HEK293 (cell line): Measurements from ENCODE around the gene NFE2L1.
A peak's percentile ranks its signal among the peaks of the same experiment; 100 is the strongest.

Experiments
- GLI2 ChIP-seq: fragments of 450-650 bp; formaldehyde crosslinking; IDR thresholded peaks from 2 replicates; pipeline ENCODE4; 2017; ENCODE audit warnings: missing biosample characterization, missing genetic modification characterization, low read depth, borderline replicate concordance
- GLI4 ChIP-seq: fragments of 450-650 bp; formaldehyde crosslinking; IDR thresholded peaks from 2 replicates; pipeline ENCODE4 v1.5.1; 2016; ENCODE audit warnings: missing biosample characterization, missing genetic modification characterization
- KLF1 ChIP-seq: fragments of 450-650 bp; formaldehyde crosslinking; IDR thresholded peaks from 2 replicates; pipeline ENCODE4 v1.5.1; 2016; ENCODE audit warnings: missing biosample characterization, missing genetic modification characterization
- KLF9 ChIP-seq: fragments of 450-650 bp; formaldehyde crosslinking; IDR thresholded peaks from 2 replicates; pipeline ENCODE4 v1.5.1; 2016; ENCODE audit warnings: missing biosample characterization, missing genetic modification characterization, low read depth
- OSR2 ChIP-seq: fragments of 450-650 bp; formaldehyde crosslinking; IDR thresholded peaks from 2 replicates; pipeline ENCODE4 v1.5.1; 2016; ENCODE audit warnings: missing biosample characterization, missing genetic modification characterization
- TCF7L2 ChIP-seq: IDR thresholded peaks from 2 replicates; pipeline ENCODE4 v1.6.1; 2011; ENCODE audit warnings: low read depth, mild to moderate bottlenecking, inconsistent platforms, low read length, moderate library complexity, borderline replicate concordance
- WT1 ChIP-seq: fragments of 450-650 bp; formaldehyde crosslinking; IDR thresholded peaks from 2 replicates; pipeline ENCODE4 v1.5.1; 2016; ENCODE audit warnings: missing biosample characterization, missing genetic modification characterization
- ZBTB1 ChIP-seq: fragments of 450-650 bp; formaldehyde crosslinking; IDR thresholded peaks from 2 replicates; pipeline ENCODE4 v1.5.1; 2016; ENCODE audit warnings: missing biosample characterization, missing genetic modification characterization
- ZBTB17 ChIP-seq: fragments of 450-650 bp; formaldehyde crosslinking; IDR thresholded peaks from 2 replicates; pipeline ENCODE4 v1.5.1; 2016; ENCODE audit warnings: missing biosample characterization, missing genetic modification characterization
- ZNF10 ChIP-seq: fragments of 450-650 bp; formaldehyde crosslinking; IDR thresholded peaks from 2 replicates; pipeline ENCODE4 v1.5.1; 2017; ENCODE audit warnings: missing biosample characterization, missing genetic modification characterization
- ZNF169 ChIP-seq: fragments of 450-650 bp; formaldehyde crosslinking; IDR thresholded peaks from 2 replicates; pipeline ENCODE4 v1.5.1; 2016; ENCODE audit warnings: missing biosample characterization, missing genetic modification characterization
- ZNF274 ChIP-seq, 2 experiments: fragments of 200-500 bp in 1 of 2; fragments of 450-650 bp in 1 of 2; sonication (Bioruptor generic) in 1 of 2; formaldehyde crosslinking in 1 of 2; IDR thresholded peaks; 2 replicates each; pipeline versions ENCODE4 v1.5.1 to v1.6.1; 2014 to 2016; ENCODE audit warnings: borderline replicate concordance in 1 of 2, inconsistent platforms in 1 of 2, low read length in 1 of 2, missing biosample characterization in 1 of 2, missing genetic modification characterization in 1 of 2
- ZNF324 ChIP-seq: fragments of 450-650 bp; formaldehyde crosslinking; IDR thresholded peaks from 2 replicates; pipeline ENCODE4 v1.5.1; 2016; ENCODE audit warnings: missing biosample characterization, missing genetic modification characterization
- ZNF366 ChIP-seq: fragments of 450-650 bp; formaldehyde crosslinking; conservative IDR thresholded peaks from 2 replicates; pipeline ENCODE4 v1.5.1; 2016; ENCODE audit warnings: missing biosample characterization, missing genetic modification characterization
- ZNF544 ChIP-seq: fragments of 450-650 bp; formaldehyde crosslinking; IDR thresholded peaks from 2 replicates; pipeline ENCODE4 v1.5.0; 2017; ENCODE audit warnings: missing biosample characterization, missing genetic modification characterization
- ZNF561 ChIP-seq: fragments of 450-650 bp; IDR thresholded peaks from 2 replicates; pipeline ENCODE4 v1.5.1; 2018; ENCODE audit warnings: missing biosample characterization, missing genetic modification characterization, borderline replicate concordance
- ZNF660 ChIP-seq: fragments of 450-650 bp; IDR thresholded peaks from 2 replicates; pipeline ENCODE4 v1.5.1; 2018; ENCODE audit warnings: missing biosample characterization, mild to moderate bottlenecking, missing genetic modification characterization
- ZNF664 ChIP-seq: fragments of 450-650 bp; formaldehyde crosslinking; IDR thresholded peaks from 2 replicates; pipeline ENCODE4 v1.5.1; 2016; ENCODE audit warnings: missing biosample characterization, missing genetic modification characterization
- ZNF777 ChIP-seq: fragments of 450-650 bp; formaldehyde crosslinking; IDR thresholded peaks from 2 replicates; pipeline ENCODE4 v1.5.1; 2017; ENCODE audit warnings: missing biosample characterization, missing genetic modification characterization, borderline replicate concordance
- ZNF837 ChIP-seq: fragments of 450-650 bp; formaldehyde crosslinking; IDR thresholded peaks from 2 replicates; pipeline ENCODE4 v1.5.1; 2016; ENCODE audit warnings: missing biosample characterization, missing genetic modification characterization
- TF ChIP-seq, protein P1 (sequence below): fragments of 450-650 bp; formaldehyde crosslinking; IDR thresholded peaks from 2 replicates; pipeline ENCODE4 v1.5.1; 2016; ENCODE audit warnings: missing biosample characterization, missing genetic modification characterization
- TF ChIP-seq, protein P2 (sequence below): fragments of 450-650 bp; IDR thresholded peaks from 2 replicates; pipeline ENCODE4 v1.5.1; 2018; ENCODE audit warnings: missing biosample characterization, mild to moderate bottlenecking, missing genetic modification characterization
- TF ChIP-seq, protein P3 (sequence below): fragments of 450-650 bp; formaldehyde crosslinking; IDR thresholded peaks from 2 replicates; pipeline ENCODE4 v1.5.1; 2016; ENCODE audit warnings: missing biosample characterization, missing genetic modification characterization
- TF ChIP-seq, protein P4 (sequence below): fragments of 450-650 bp; formaldehyde crosslinking; IDR thresholded peaks from 2 replicates; pipeline ENCODE4 v1.5.1; 2016; ENCODE audit warnings: missing biosample characterization, missing genetic modification characterization, low read depth
- TF ChIP-seq, protein P5 (sequence below): fragments of 450-650 bp; formaldehyde crosslinking; IDR thresholded peaks from 2 replicates; pipeline ENCODE4 v1.5.1; 2016; ENCODE audit warnings: missing biosample characterization, missing genetic modification characterization
- TF ChIP-seq, protein P6 (sequence below): fragments of 450-650 bp; formaldehyde crosslinking; IDR thresholded peaks from 2 replicates; pipeline ENCODE4 v1.5.1; 2016; ENCODE audit warnings: missing biosample characterization, missing genetic modification characterization
- TF ChIP-seq, protein P7 (sequence below): fragments of 450-650 bp; formaldehyde crosslinking; IDR thresholded peaks from 2 replicates; pipeline ENCODE4 v1.5.1; 2017; ENCODE audit warnings: missing biosample characterization, missing genetic modification characterization

Gene NFE2L1

DNA sequence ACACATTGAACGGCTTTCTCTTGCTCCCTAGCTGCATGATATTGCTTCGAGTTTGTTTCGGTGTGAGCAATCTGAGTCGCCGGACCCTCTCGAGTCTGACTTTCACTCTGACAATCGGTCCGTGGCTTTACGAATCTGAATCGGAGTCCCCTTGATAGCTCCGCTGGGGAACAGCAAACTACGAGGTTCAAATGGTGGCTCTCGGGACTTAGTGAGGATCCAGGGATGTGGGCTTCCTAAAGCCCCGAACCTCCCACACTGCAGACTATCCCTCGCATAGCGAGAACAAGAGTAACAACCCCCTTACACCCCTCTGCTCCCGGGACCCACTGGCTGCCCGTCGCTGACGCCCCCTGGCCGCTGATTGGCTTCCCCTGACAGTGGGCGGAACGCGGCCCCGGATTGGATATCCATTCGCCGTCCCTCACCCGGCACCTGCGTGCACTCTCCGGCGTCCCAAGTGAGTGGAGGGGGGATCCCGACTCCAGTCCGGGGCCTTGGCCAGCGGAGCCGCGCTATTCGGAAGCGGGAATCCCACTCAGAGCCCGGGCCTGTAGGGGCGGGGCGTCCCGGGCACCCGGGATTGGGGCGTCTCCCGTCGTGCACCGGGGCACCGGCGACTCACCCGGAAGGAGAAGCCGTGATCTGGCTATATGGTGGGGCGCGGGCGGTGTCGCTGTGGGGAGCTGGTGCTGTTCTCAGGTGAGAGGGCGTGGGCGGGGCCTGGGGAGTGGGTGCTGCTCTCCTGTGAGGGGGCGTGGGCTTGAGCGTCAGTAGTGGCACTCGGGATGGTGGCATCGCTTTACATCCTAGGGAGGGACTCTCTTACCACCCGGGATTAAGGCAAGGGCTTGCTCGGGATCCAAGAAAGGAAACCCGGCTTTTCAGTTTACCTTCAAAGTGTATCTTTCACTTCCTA, 59.2 kb downstream of the NFE2L1 start, which contains the start of gene SNX11 (continued):
- TF ChIP-seq, protein P1, sequence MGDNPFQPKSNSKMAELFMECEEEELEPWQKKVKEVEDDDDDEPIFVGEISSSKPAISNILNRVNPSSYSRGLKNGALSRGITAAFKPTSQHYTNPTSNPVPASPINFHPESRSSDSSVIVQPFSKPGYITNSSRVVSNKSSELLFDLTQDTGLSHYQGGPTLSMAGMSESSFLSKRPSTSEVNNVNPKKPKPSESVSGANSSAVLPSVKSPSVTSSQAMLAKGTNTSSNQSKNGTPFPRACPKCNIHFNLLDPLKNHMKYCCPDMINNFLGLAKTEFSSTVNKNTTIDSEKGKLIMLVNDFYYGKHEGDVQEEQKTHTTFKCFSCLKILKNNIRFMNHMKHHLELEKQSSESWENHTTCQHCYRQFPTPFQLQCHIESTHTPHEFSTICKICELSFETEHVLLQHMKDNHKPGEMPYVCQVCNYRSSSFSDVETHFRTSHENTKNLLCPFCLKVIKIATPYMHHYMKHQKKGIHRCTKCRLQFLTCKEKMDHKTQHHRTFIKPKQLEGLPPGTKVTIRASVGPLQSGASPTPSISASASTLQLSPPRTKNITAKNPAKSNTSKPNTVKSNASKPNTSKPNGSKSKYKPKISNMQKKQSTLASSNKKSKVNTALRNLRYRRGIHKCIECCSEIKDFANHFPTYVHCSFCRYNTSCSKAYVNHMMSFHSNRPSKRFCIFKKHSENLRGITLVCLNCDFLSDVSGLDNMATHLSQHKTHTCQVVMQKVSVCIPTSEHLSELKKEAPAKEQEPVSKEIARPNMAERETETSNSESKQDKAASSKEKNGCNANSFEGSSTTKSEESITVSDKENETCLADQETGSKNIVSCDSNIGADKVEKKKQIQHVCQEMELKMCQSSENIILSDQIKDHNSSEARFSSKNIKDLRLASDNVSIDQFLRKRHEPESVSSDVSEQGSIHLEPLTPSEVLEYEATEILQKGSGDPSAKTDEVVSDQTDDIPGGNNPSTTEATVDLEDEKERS (tag by site-specific recombination) = no peak
- no peak for TF ChIP-seq GLI2
- no peak for TF ChIP-seq ZNF837 (tag by site-specific recombination)
- TF ChIP-seq ZNF664 = no peak
- no peak for TF ChIP-seq ZNF777 (tag by site-specific recombination)
- TF ChIP-seq, protein P2, sequence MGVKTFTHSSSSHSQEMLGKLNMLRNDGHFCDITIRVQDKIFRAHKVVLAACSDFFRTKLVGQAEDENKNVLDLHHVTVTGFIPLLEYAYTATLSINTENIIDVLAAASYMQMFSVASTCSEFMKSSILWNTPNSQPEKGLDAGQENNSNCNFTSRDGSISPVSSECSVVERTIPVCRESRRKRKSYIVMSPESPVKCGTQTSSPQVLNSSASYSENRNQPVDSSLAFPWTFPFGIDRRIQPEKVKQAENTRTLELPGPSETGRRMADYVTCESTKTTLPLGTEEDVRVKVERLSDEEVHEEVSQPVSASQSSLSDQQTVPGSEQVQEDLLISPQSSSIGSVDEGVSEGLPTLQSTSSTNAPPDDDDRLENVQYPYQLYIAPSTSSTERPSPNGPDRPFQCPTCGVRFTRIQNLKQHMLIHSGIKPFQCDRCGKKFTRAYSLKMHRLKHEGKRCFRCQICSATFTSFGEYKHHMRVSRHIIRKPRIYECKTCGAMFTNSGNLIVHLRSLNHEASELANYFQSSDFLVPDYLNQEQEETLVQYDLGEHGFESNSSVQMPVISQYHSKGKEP (tag by site-specific recombination) = no peak
- peak; percentile 18; the same call in 1 of the 2 replicates for TF ChIP-seq WT1
- TF ChIP-seq ZNF544 = no peak
- no peak for TF ChIP-seq ZNF274 (IDR thresholded peaks at IDR 0.05; ENCODE audit: low read length)
- no peak for TF ChIP-seq ZNF274 (tag by site-specific recombination; IDR thresholded peaks at IDR 0.05; ENCODE audit: borderline replicate concordance)
- peak; percentile 88 for TF ChIP-seq KLF1 (tag by site-specific recombination)
- TF ChIP-seq ZBTB17 (tag by site-specific recombination) = peak; percentile 82
- peak; percentile 12; the same call in 1 of the 2 replicates for TF ChIP-seq ZNF561 (tag by site-specific recombination)
- no peak for TF ChIP-seq ZNF169 (tag by site-specific recombination)
- TF ChIP-seq OSR2 (tag by site-specific recombination) = no peak
- TF ChIP-seq, protein P3, sequence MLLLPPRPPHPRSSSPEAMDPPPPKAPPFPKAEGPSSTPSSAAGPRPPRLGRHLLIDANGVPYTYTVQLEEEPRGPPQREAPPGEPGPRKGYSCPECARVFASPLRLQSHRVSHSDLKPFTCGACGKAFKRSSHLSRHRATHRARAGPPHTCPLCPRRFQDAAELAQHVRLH (tag by site-specific recombination) = 0 out of 2 replicates have a peak, but pooled peaks have one; percentile 11
- no peak for TF ChIP-seq ZNF324 (tag by site-specific recombination)
- TF ChIP-seq GLI4 (tag by site-specific recombination) = no peak
- no peak for TF ChIP-seq ZBTB1
- TF ChIP-seq KLF9 (tag by site-specific recombination) = peak; percentile 95
- TF ChIP-seq, protein P4, sequence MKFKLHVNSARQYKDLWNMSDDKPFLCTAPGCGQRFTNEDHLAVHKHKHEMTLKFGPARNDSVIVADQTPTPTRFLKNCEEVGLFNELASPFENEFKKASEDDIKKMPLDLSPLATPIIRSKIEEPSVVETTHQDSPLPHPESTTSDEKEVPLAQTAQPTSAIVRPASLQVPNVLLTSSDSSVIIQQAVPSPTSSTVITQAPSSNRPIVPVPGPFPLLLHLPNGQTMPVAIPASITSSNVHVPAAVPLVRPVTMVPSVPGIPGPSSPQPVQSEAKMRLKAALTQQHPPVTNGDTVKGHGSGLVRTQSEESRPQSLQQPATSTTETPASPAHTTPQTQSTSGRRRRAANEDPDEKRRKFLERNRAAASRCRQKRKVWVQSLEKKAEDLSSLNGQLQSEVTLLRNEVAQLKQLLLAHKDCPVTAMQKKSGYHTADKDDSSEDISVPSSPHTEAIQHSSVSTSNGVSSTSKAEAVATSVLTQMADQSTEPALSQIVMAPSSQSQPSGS (tag by site-specific recombination) = no peak
- no peak for TF ChIP-seq ZNF660 (tag by site-specific recombination)
- TF ChIP-seq, protein P5, sequence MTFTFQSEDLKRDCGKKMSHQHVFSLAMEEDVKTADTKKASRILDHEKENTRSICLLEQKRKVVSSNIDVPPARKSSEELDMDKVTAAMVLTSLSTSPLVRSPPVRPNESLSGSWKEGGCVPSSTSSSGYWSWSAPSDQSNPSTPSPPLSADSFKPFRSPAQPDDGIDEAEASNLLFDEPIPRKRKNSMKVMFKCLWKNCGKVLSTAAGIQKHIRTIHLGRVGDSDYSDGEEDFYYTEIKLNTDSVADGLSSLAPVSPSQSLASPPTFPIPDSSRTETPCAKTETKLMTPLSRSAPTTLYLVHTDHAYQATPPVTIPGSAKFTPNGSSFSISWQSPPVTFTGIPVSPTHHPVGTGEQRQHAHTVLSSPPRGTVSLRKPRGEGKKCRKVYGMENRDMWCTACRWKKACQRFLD = 0 out of 2 replicates have a peak, but pooled peaks have one; percentile 29
- TF ChIP-seq, protein P6, sequence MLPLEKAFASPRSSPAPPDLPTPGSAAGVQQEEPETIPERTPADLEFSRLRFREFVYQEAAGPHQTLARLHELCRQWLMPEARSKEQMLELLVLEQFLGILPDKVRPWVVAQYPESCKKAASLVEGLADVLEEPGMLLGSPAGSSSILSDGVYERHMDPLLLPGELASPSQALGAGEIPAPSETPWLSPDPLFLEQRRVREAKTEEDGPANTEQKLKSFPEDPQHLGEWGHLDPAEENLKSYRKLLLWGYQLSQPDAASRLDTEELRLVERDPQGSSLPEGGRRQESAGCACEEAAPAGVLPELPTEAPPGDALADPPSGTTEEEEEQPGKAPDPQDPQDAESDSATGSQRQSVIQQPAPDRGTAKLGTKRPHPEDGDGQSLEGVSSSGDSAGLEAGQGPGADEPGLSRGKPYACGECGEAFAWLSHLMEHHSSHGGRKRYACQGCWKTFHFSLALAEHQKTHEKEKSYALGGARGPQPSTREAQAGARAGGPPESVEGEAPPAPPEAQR (tag by site-specific recombination) = no peak
- TF ChIP-seq, protein P7, sequence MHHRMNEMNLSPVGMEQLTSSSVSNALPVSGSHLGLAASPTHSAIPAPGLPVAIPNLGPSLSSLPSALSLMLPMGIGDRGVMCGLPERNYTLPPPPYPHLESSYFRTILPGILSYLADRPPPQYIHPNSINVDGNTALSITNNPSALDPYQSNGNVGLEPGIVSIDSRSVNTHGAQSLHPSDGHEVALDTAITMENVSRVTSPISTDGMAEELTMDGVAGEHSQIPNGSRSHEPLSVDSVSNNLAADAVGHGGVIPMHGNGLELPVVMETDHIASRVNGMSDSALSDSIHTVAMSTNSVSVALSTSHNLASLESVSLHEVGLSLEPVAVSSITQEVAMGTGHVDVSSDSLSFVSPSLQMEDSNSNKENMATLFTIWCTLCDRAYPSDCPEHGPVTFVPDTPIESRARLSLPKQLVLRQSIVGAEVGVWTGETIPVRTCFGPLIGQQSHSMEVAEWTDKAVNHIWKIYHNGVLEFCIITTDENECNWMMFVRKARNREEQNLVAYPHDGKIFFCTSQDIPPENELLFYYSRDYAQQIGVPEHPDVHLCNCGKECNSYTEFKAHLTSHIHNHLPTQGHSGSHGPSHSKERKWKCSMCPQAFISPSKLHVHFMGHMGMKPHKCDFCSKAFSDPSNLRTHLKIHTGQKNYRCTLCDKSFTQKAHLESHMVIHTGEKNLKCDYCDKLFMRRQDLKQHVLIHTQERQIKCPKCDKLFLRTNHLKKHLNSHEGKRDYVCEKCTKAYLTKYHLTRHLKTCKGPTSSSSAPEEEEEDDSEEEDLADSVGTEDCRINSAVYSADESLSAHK (tag by site-specific recombination) = no peak
- TF ChIP-seq TCF7L2 = no peak
- TF ChIP-seq ZNF366 (tag by site-specific recombination) = no peak
- peak; percentile 46; the same call in 1 of the 2 replicates for TF ChIP-seq ZNF10 (tag by site-specific recombination)
